ENCODE data around the gene C1orf21. TPM values are rescaled to one million over a fixed set of nuclear protein-coding genes. Genes with fewer than 3 reads are reported as not detected.
A peak's percentile ranks its signal among the peaks of the same experiment; 100 is the strongest.

The C1orf21 gene
- polyA plus RNA-seq, 1 of the 3 experiments (the other 2 are of a cell fraction) = 4.8 TPM

- H3F3A ChIP-seq (replicated peaks; ENCODE audit: insufficient read depth) = peaks cover 8% of the 10 kb centered on the region
- peak overlapping the region; percentile 61; the same call in 1 of the 2 replicates for H3K4me2 ChIP-seq
- no peaks in the 10 kb centered on the region for H3K36me3 ChIP-seq (replicated peaks in 1 of 2; ENCODE audit: control insufficient read depth in 1 of 2, insufficient read depth in 2 of 2, low read length in 1 of 2)
- 0 out of 4 replicates have a peak overlapping the region, but pooled peaks of 1 of the 2 experiments have one; percentile 13 for H3K4me3 ChIP-seq (ENCODE audit: low read depth in 2 of 2, low read length in 1 of 2)
- H3K9me3 ChIP-seq = no peaks in the 10 kb centered on the region
- POLR2A ChIA-PET = no interaction called here
- no peak overlapping the region for H3K9ac ChIP-seq
- WGBS (ENCODE audit: low lambda C conversion rate) = 66% methylated on average over 6 of the region's 6 CpGs
- H3K4me1 ChIP-seq (ENCODE audit: control insufficient read depth in 1 of 2, insufficient read depth in 2 of 2, low read depth in 1 of 2, low read length in 1 of 2) = peaks cover 0 to 8% of the 10 kb centered on the region in 2 experiments; a peak in 1 of 4 replicates
- no peaks in the 10 kb centered on the region for H3K9me2 ChIP-seq
- TF ChIP-seq MXI1 (IDR thresholded peaks at IDR 0.05; ENCODE audit: low read depth, low read length) (no peak), MAX (IDR thresholded peaks at IDR 0.05; ENCODE audit: low read depth) (no peak), EZH2phosphoT487 (IDR thresholded peaks at IDR 0.05; ENCODE audit: borderline replicate concordance, low read depth) (no peak)
- peak overlapping the region in 1 of 2 experiments; percentile 50; a peak in 3 of 4 replicates for H3K27ac ChIP-seq (ENCODE audit: low read depth in 2 of 2, low read length in 1 of 2)
- CTCF ChIA-PET = no interaction called here
- no peak for DNase-seq
- no peaks in the 10 kb centered on the region for H4K20me1 ChIP-seq (ENCODE audit: insufficient read depth)
- no peak overlapping the region for H2AFZ ChIP-seq (ENCODE audit: low read depth)
- no peaks in the 10 kb centered on the region for H3K79me2 ChIP-seq (ENCODE audit: insufficient read depth)
- H3K27me3 ChIP-seq (ENCODE audit: insufficient read depth) = no peaks in the 10 kb centered on the region
These were observed 262.0 kb downstream of the C1orf21 start for GRCh38 chr1:184648856-184649201.

- 0 out of 2 replicates have a peak, but pooled peaks have one; percentile 22 for TF ChIP-seq MEF2A (IDR thresholded peaks at IDR 0.05; ENCODE audit: borderline replicate concordance, low read depth)
- TF ChIP-seq RCOR1 (IDR thresholded peaks at IDR 0.05; ENCODE audit: low read length) = no peak
- H3K79me2 ChIP-seq (ENCODE audit: insufficient read depth) = no peaks in the 10 kb centered on the region
- CTCF ChIA-PET = interaction anchor here (6.6 kb wide), 1 partner anchor 15 kb away, joined by 31 read pairs; no protein-coding TSS in a partner anchor
- no peak for DNase-seq
- no peaks in the 10 kb centered on the region for H3K9me2 ChIP-seq
- H3K27me3 ChIP-seq (ENCODE audit: insufficient read depth) = no peaks in the 10 kb centered on the region
- POLR2A ChIA-PET = no interaction called here
- H3K36me3 ChIP-seq (replicated peaks in 1 of 2; ENCODE audit: control insufficient read depth in 1 of 2, insufficient read depth in 2 of 2, low read length in 1 of 2) = no peaks in the 10 kb centered on the region
- peak overlapping the region; percentile 61; the same call in 1 of the 2 replicates for H3K4me2 ChIP-seq
- 72% methylated on average over 7 of the region's 7 CpGs for WGBS (ENCODE audit: low lambda C conversion rate)
- H3K9me3 ChIP-seq = no peaks in the 10 kb centered on the region
- peak overlapping the region; percentile 53; the same call in 1 of the 2 replicates for H2AFZ ChIP-seq (ENCODE audit: low read depth)
- H3K27ac ChIP-seq (ENCODE audit: low read depth in 2 of 2, low read length in 1 of 2) = peak overlapping the region in 1 of 2 experiments; percentile 50; a peak in 3 of 4 replicates
- H3F3A ChIP-seq (replicated peaks; ENCODE audit: insufficient read depth) = peaks cover 8% of the 10 kb centered on the region
- no peaks in the 10 kb centered on the region for H4K20me1 ChIP-seq (ENCODE audit: insufficient read depth)
- H3K4me1 ChIP-seq (ENCODE audit: control insufficient read depth in 1 of 2, insufficient read depth in 2 of 2, low read depth in 1 of 2, low read length in 1 of 2) = peaks cover 0 to 8% of the 10 kb centered on the region in 2 experiments; a peak in 1 of 4 replicates
- H3K4me3 ChIP-seq (ENCODE audit: low read depth in 2 of 2, low read length in 1 of 2) = 0 out of 4 replicates have a peak overlapping the region, but pooled peaks of 1 of the 2 experiments have one; percentile 13
- no peak overlapping the region for H3K9ac ChIP-seq
These were observed 262.6 kb downstream of the C1orf21 start for GRCh38 chr1:184649451-184649888.

GRCh38 chr1:184650177-184650866 is 263.5 kb downstream of the C1orf21 start:
- no peak overlapping the region for H2AFZ ChIP-seq (ENCODE audit: low read depth)
- H3K4me2 ChIP-seq = no peak overlapping the region
- 25% methylated on average over 4 of the region's 5 CpGs for WGBS (ENCODE audit: low lambda C conversion rate)
- H3K27ac ChIP-seq (ENCODE audit: low read depth in 2 of 2, low read length in 1 of 2) = no peak overlapping the region
- no peaks in the 10 kb centered on the region for H3K9me3 ChIP-seq
- POLR2A ChIA-PET = no interaction called here
- H3F3A ChIP-seq (replicated peaks; ENCODE audit: insufficient read depth) = peaks cover 8% of the 10 kb centered on the region
- H3K4me1 ChIP-seq (ENCODE audit: control insufficient read depth in 1 of 2, insufficient read depth in 2 of 2, low read depth in 1 of 2, low read length in 1 of 2) = peaks cover 0 to 8% of the 10 kb centered on the region in 2 experiments; a peak in 1 of 4 replicates
- H3K4me3 ChIP-seq (ENCODE audit: low read depth in 2 of 2, low read length in 1 of 2) = no peak overlapping the region
- no peaks in the 10 kb centered on the region for H3K79me2 ChIP-seq (ENCODE audit: insufficient read depth)
- DNase-seq = no peak
- no peaks in the 10 kb centered on the region for H3K9me2 ChIP-seq
- CTCF ChIA-PET = interaction anchor here (6.6 kb wide), 1 partner anchor 14 kb away, joined by 31 read pairs; no protein-coding TSS in a partner anchor
- H3K27me3 ChIP-seq (ENCODE audit: insufficient read depth) = no peaks in the 10 kb centered on the region
- TF ChIP-seq RFX5 (IDR thresholded peaks at IDR 0.05; ENCODE audit: low read length) = no peak
- no peak for TF ChIP-seq MEF2A (IDR thresholded peaks at IDR 0.05; ENCODE audit: borderline replicate concordance, low read depth)
- TF ChIP-seq SIN3A (IDR thresholded peaks at IDR 0.05; ENCODE audit: borderline replicate concordance, low read depth, low read length) = no peak
- TF ChIP-seq ELF1 (IDR thresholded peaks at IDR 0.05) = no peak
- TF ChIP-seq IRF3 (IDR thresholded peaks at IDR 0.05; ENCODE audit: low read depth, low read length) = no peak
- no peak for TF ChIP-seq JUND (IDR thresholded peaks at IDR 0.05)
- TF ChIP-seq GATA2 (CRISPR knock-in tag; IDR thresholded peaks at IDR 0.05) = no peak
- no peak for TF ChIP-seq RXRA (IDR thresholded peaks at IDR 0.05; ENCODE audit: borderline replicate concordance, low read depth)
- no peak for TF ChIP-seq TAF1 (IDR thresholded peaks at IDR 0.05; ENCODE audit: borderline replicate concordance, low read depth, low read length)
- no peak for TF ChIP-seq TCF12 (IDR thresholded peaks at IDR 0.05)
- no peak for TF ChIP-seq EZH2phosphoT487 (IDR thresholded peaks at IDR 0.05; ENCODE audit: borderline replicate concordance, low read depth)
- no peak for TF ChIP-seq GABPA (IDR thresholded peaks at IDR 0.05; ENCODE audit: low read depth)
- no peak for TF ChIP-seq TEAD4 (IDR thresholded peaks at IDR 0.05; ENCODE audit: borderline replicate concordance, insufficient read depth)
- H4K20me1 ChIP-seq (ENCODE audit: insufficient read depth) = no peaks in the 10 kb centered on the region
- no peaks in the 10 kb centered on the region for H3K36me3 ChIP-seq (replicated peaks in 1 of 2; ENCODE audit: control insufficient read depth in 1 of 2, insufficient read depth in 2 of 2, low read length in 1 of 2)
- H3K9ac ChIP-seq = no peak overlapping the region

Measured in SK-N-SH (cell line).